Tongue (tissue), 2 donors: ENCODE data around the gene POLR1A. TPM values are rescaled to one million over a fixed set of nuclear protein-coding genes. Genes with fewer than 3 reads are reported as not detected.

Experiments
- DNase-seq: peaks from one replicate; pipeline ENCODE4 v3.0.0-alpha.2; 2015
- total RNA-seq: library from RNA; depleted of rRNA; stranded (reverse); fragments of >200 nt; gene quantifications from one replicate; pipeline ENCODE4 v1.2.3, GENCODE V29; 2014

POLR1A gene
- total RNA-seq, 1 donor from 2014 or later = 19.8 TPM

DNA sequence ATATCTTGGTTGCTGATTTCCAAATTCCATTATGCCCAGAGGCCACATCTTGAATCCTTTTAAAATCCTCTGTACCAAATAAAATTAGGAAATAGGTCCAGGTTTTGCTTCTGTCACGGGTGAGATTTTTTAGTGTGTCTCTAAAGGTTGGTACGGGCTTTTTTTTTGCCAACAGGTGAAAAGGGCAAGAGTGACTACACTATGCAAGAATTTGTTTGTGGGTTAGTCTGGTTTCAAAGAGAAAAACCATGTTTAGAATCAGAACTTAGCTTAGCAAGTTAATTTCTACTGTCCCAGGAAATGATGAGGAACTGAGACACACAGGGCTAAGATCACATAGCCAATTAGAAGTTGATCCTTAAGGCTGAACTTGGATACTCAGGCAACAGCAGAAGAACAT, 41.7 kb downstream of the POLR1A start:
- no peak for DNase-seq

DNA sequence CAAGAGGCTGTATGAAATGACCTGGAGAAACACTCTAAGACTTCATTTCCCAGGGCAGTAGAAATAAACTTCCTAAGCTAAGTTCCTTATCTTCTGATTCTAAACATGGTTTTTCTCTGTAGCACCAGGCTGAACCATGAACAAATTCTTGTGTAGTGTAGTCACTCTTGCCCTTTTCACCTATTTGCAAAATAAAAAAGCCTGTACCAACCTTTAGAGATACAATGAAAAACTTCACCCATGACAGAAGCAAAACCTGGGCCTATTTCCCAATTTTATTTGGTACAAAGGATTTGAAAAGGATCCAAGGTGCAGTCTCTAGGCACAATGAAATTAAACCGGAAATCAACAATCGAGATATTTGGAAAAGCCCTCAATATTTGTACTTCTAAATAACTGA, 43.6 kb downstream of the POLR1A start:
- no peak for DNase-seq

DNA sequence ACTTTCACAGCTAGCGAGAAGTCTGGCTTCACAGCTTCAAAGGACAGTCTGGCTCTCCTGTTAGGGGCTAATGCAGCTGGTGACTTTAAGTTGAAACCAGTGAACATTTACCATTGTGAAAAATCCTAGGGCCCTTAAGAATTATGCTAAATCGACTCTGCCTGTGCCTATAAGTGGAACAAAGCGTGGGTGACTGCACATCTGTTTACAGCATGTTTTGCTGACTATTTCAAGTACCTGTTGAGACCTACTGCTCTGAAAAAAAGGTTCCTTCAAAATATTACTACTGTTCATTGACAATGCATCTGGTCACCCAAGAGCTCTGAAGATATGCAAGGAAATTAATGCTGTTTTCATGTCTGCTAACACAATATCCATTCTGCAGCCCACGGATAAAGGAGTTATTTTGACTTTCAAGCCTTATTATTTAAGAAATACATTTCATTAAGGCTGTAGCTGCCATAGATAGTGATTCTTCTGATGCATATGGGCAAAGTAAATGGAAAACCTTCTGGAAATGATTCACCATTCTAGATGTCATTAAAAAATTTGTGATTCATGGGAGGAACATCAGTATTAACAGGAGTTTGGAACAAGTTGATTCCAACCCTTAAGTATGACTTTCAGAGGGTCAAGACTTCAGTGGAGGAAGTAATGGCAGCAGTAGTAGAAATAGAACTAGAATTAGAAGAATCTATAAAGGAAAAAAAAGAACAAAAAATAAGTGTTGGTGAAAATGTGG, 48.9 kb downstream of the POLR1A start:
- DNase-seq = no peak

DNA sequence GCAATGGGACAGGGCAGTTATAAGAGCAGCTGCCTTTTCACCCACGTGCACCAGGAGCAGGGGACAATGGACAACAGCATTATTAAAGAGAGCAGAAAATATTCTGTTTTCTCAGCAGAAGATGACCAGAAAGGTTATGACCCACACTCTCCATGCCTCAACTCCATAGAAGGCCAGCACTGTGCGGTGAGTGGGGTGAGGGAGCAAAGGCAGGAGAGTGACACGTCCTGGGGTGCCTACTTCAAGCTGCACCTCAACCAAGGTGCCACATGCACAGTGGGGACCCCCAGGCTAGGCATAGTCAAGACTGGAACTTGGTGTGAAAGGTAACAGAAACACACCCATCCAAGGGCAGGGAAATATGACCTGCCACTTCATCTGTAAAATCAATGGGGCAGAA, 50.4 kb downstream of the POLR1A start:
- no peak for DNase-seq

GRCh38 chr2:86054535-86055082, 51.1 kb downstream of the POLR1A start:
- no peak for DNase-seq

- DNase-seq = no peak
These were observed 52.5 kb downstream of the POLR1A start for GRCh38 chr2:86053166-86053565.

DNA sequence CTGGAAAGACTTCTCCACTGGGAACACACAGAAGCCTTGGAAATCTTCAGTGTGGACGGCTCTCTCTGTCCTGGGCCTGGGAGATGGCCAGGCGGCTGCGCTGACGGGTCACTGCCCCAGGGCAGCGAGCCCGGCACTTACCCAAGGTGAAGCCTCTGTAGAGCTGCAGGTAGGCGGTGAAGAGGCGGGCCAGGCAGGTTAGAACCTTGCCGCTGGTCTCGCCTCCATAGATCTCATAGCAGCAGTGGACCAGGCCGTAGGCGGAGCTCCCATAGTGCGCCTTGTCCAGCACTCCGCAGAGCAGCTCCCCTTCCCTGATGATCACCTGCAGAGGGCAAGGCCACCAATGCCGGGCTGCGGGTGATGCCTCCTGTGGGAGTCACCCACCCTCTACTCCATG, 53.0 kb downstream of the POLR1A start:
- DNase-seq = no peak

DNA sequence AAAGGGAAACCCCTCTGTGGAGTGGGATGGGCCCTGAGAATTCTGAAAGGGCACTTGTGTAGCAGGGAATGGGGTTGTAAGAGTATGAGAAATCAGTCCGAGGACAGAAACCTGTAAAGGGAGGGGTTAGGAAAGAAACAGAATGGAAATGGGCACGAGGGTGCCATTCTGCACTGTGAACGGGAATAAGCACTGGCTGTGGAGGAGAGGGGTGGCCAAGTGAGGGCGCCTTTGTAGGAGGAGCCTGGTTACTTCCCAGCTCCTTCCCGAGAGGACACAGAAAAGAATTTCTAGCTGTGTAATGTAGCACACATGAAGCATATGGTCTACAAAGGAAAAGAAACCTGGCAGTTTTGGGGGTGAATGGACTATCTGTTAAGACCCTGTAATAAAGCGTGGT, 53.4 kb downstream of the POLR1A start:
- no peak for DNase-seq

DNA sequence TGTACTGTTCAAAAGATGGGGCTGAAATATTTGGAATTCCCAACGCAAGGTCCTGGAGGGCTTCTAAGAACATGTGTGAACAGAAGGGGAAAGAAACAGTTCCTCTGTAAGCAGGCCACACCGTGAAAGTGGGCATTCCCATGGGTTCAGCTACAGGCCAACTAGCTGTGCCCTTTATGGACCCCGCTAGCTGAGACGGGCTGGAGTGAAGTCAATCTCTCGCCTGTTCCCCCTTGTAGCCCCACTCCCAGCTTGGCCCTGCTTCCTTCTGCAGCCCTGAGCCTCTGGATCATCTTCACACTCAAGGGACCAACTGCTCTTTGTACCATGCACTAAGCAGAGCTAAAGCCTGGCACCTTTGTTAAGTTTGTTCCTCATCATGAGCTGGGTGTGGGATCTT, 55.4 kb downstream of the POLR1A start:
- DNase-seq = no peak

- no peak for DNase-seq
These were observed 56.2 kb downstream of the POLR1A start for GRCh38 chr2:86049529-86049928.

DNA sequence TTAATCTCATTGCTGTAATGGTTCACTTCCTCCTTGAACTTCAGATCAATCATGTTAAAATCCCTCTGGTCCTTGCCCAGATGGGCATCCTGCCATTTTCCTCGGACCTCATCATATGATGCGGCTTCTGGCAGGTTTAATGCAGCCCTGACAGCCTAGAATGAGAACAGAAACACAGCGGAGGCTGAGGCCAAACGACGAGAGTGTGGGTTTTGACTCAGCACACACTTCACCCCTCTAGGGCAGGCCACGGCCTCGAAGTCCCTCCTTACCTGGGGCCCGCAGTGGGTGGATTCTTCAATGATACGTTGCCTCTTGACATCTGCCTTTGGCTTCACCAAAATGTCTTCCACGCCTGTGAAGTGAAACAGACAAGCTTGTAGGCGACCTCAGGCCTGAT, 56.8 kb downstream of the POLR1A start:
- DNase-seq = no peak

DNA sequence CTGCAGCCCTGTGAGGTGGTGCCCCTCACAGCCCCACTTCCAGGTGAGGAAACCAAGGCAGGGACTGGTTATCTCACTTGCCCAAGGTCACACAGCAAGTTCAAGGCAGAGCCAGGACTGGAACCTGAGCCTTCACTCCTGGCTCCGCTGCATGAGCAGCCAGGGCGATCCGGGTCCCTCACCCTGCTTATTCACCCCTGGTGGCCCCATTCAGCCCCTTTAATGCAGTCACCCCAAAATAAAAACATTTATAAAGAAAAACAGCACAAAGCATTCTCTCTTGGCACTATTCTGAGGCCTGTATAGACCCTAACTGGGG, 57.3 kb downstream of the POLR1A start:
- DNase-seq = no peak

- no peak for DNase-seq
These were observed 57.9 kb downstream of the POLR1A start for GRCh38 chr2:86047575-86048382.

DNA sequence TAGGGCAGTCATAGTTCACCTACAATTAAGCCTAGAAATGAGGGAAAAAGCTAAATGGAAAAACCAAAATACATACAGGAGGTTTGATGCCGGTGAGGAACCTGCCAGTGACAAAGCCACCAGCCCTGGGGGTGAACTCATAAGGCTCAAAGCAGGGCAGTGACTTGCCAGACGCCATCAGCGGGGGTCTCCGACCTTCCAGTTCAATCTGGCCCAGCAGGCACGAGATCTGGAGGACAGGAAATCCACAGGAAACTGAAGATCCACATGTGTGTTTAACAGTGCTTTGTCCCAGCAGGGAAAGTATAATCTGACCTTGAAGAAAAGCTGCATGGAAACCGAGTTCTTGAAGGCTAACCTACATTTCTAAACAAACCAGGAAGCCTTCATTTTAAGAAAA, 60.1 kb downstream of the POLR1A start:
- DNase-seq = no peak

- DNase-seq = no peak
These were observed 61.1 kb downstream of the POLR1A start for GRCh38 chr2:86044614-86045013.

DNA sequence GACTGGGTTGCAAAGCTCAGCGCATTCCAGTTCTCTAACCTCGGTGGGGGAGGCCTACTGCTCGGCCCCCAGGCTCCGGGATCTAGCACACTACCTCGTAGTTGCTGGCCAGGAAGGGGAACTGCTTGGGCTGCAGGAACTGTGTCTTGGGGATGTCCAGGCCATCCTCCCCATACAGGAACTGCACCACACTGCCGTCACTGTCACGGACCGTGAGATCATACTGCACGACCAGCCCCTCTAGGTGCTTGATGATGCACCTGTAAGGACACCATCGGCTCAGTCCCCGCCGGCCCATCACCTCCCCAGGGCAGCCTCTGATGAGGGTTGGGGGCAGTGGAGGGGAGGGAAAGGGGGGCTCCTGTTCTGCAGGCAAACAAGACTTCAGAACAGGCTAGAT, 61.6 kb downstream of the POLR1A start:
- DNase-seq = no peak

GRCh38 chr2:86042256-86043168, 63.2 kb downstream of the POLR1A start:
- DNase-seq = no peak

DNA sequence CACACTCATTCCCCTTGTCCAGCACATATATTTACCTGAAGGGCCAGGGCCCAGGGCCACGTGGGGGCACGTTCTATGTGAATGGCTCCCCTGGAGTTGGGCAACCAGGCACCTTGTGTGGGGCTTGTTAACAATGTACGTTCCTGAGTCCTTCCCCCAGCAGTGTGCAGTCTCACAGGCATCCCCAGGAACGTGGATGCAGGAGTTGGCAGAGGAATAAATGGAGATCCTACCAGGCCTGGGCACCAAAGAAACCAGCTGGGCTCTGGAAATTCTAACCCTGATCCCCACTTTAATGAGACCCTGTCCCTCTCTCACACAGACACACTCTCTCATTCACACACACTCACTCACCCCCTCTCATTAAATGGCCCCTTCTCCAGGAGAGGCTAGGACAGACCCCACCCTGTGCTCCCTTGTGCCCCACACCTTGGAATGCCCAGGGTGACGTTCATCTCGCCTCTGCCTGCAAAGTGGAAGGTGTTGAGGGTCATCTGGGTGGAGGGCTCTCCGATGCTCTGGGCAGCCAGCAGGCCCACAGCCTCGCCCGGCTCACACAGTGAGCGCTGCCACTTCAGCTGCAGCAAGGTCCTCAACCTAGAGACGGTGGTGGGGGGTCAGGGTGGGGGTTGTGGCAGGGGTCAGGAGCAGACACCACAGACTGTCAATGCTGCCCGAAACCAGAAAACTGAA, 65.6 kb downstream of the POLR1A start:
- DNase-seq = no peak

DNA sequence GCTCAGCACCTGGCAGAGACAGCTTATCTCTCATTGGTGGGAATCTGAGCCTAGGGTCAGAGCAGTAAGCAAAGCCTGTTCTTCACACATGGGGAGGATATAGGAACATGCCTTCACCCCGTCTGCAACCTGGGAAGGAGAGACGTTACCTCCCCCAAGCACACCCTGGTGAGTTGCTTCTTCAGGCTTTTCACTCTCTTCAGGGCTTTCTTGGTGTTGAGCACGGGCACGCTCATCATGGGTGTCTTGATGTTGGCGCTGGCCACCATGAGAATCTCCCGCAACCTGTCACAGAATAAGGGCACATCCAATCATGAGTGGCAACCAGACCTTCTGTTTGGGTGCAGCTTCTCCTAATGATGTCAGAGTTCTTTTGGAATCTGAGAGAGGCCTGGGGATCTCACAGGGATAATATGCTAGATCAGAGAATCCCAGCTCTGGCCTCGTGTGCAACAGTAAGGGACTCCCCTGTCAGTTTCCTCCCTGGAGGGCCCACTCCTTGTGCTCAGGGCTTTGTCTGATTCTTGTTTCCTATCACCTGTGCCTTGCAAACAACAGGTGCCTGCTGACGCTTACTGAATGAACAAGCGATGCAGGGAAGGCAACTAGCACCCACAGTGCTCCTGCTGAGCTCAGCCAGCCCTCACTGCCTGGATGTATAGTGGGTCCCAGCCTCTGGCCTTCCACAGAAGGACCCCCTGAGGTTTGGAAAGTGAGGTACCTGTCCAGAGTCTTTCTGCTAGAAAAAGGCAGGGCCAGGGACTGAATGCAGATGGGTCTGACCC, 66.3 kb downstream of the POLR1A start:
- DNase-seq = no peak

- DNase-seq = no peak
These were observed 67.2 kb downstream of the POLR1A start for GRCh38 chr2:86038291-86039081.
